ENCODE measurements around the gene FAM120AOS.

Gene FAM120AOS

DNA sequence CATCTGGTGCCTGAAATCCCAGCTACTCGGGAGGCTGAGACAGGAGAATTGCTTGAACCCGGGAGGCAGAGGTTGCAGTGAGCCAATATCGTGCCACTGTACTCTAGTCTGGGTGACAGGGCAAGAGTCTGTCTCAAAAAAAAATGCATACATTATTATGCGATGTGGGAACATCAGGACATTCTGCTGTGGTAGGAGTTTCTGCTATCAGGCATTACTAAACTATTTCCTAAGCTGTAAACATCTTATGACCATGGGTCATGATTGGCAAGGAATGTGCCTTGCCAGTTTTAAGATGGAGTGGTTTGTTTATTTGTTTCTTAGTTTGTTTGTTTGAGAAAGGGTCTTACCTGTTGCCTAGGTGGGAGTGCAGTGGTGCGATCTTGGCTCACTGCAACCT is 47.0 kb downstream of the FAM120AOS start:
- TF ChIP-seq, protein P1, sequence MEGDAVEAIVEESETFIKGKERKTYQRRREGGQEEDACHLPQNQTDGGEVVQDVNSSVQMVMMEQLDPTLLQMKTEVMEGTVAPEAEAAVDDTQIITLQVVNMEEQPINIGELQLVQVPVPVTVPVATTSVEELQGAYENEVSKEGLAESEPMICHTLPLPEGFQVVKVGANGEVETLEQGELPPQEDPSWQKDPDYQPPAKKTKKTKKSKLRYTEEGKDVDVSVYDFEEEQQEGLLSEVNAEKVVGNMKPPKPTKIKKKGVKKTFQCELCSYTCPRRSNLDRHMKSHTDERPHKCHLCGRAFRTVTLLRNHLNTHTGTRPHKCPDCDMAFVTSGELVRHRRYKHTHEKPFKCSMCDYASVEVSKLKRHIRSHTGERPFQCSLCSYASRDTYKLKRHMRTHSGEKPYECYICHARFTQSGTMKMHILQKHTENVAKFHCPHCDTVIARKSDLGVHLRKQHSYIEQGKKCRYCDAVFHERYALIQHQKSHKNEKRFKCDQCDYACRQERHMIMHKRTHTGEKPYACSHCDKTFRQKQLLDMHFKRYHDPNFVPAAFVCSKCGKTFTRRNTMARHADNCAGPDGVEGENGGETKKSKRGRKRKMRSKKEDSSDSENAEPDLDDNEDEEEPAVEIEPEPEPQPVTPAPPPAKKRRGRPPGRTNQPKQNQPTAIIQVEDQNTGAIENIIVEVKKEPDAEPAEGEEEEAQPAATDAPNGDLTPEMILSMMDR (conservative IDR thresholded peaks at IDR 0.05), result no peak
- no peak overlapping the region for H3K27ac ChIP-seq

DNA sequence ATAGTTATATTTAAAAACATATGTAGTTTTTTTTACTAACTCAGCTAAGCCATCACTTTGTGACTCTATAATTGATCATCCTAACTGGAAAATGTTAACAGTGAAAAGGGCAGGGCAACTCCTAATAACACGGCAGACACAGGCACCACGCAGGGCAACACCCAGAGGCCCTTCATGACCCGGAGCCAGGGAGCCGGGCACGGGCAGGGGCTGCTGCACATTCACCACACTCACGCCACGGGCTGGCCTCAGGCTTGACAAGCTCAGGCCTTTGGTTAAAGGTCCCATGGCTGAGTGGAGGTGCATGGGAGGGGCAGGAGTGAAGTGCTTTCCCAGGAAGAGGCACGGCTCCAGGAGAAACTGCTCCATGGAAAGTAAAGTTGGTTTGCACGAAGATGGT is 54.9 kb downstream of the FAM120AOS start:
- TF ChIP-seq, protein P1 (conservative IDR thresholded peaks at IDR 0.05), result no peak
- H3K27ac ChIP-seq, result no peak overlapping the region

DNA sequence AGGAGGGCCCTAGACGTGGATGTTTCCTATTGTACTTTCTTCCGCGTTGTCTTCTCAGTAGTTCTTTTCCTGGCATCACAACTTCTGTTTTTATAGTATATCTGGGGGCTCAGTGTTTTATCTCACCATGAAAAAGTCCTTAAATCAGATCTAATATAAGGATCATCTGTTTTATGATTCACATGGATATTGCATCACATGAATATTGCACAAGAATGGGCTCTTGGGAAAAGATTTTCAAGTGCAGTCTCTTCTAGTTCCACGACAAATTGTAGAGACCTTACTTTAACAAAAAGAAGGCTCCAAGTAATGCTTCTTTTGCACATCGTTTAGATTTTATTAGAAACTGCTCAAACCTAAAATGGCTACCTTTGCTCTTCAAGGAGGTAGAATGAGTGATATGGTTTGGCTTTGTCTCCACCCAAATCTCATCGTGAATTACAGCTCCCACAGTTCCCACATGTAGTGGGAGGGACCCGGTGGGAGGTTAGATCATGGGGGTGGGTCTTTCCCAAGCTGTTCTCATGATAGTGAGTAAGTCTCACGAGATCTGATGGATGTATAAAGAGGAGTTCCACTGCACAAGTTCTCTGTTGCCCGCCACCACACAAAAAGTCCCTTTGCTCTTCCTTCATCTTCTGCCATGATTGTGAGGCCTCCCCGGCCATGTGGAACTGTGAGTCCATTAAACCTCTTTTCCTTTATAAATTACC is 55.6 kb downstream of the FAM120AOS start:
- TF ChIP-seq, protein P1 (conservative IDR thresholded peaks at IDR 0.05), result no peak
- no peak overlapping the region for H3K27ac ChIP-seq
